ENCODE measurements around the gene METTL24.

GRCh38 chr6:110329348-110329713 is 28.8 kb downstream of the METTL24 start:
- TF ChIP-seq CTCF (IDR thresholded peaks at IDR 0.05) (no peak), POLR2A (IDR thresholded peaks at IDR 0.05) (no peak)
